T-helper 1 cell (primary cell): Measurements from ENCODE around the gene COX10.
"Not testable (repeated sequence)": the region's sequence is repeated elsewhere in the genome, so short reads cannot be mapped to it uniquely, and the experiment has no call there.

Source experiments
- DNase-seq, 5 donors: peaks; one replicate each; pipeline ENCODE4 v3.0.0-alpha.2; 2012 to 2020

Gene COX10

GRCh38 chr17:14123619-14124278 is 54.4 kb downstream of the COX10 start:
- DNase-seq: peak in 1 of 5 donors; percentile 21

- no peak for DNase-seq
Measured at GRCh38 chr17:14124854-14125253, 55.5 kb downstream of the COX10 start.

- DNase-seq: no peak
Measured at GRCh38 chr17:14125518-14126137, 56.3 kb downstream of the COX10 start.

GRCh38 chr17:14133104-14133503 is 63.8 kb downstream of the COX10 start:
- no peak for DNase-seq

- DNase-seq: no peak
Measured at GRCh38 chr17:14134456-14134855, 65.2 kb downstream of the COX10 start.

- no peak for DNase-seq
Measured at GRCh38 chr17:14135906-14136590, 66.7 kb downstream of the COX10 start.

- no peak for DNase-seq
Measured at GRCh38 chr17:14138649-14139048, 69.3 kb downstream of the COX10 start.

- no peak for DNase-seq
Measured at GRCh38 chr17:14143688-14144087, 74.4 kb downstream of the COX10 start.

GRCh38 chr17:14144508-14144907 is 75.2 kb downstream of the COX10 start:
- no peak for DNase-seq

GRCh38 chr17:14149751-14150150 is 80.4 kb downstream of the COX10 start:
- DNase-seq: no peak

- no peak for DNase-seq
Measured at GRCh38 chr17:14150619-14151018, 81.3 kb downstream of the COX10 start.

GRCh38 chr17:14152721-14153120 is 83.4 kb downstream of the COX10 start:
- no peak for DNase-seq

- DNase-seq: no peak
Measured at GRCh38 chr17:14153374-14153773, 84.1 kb downstream of the COX10 start.

GRCh38 chr17:14156689-14157088 is 87.4 kb downstream of the COX10 start:
- no peak for DNase-seq

- DNase-seq: no peak
Measured at GRCh38 chr17:14157822-14158221, 88.5 kb downstream of the COX10 start.

- DNase-seq: no peak
Measured at GRCh38 chr17:14158707-14159106, 89.4 kb downstream of the COX10 start.

GRCh38 chr17:14161419-14161818 is 92.1 kb downstream of the COX10 start:
- no peak for DNase-seq

GRCh38 chr17:14165616-14166015 is 96.3 kb downstream of the COX10 start:
- no peak for DNase-seq

- DNase-seq: not testable (repeated sequence)
Measured at GRCh38 chr17:14167831-14168230, 98.5 kb downstream of the COX10 start.

GRCh38 chr17:14168582-14168981 is 99.3 kb downstream of the COX10 start:
- no peak for DNase-seq

GRCh38 chr17:14169287-14169686 is 100.0 kb downstream of the COX10 start:
- no peak for DNase-seq

GRCh38 chr17:14169901-14170300 is 100.6 kb downstream of the COX10 start:
- DNase-seq: no peak

GRCh38 chr17:14176989-14177388 is 107.7 kb downstream of the COX10 start:
- DNase-seq: not testable (repeated sequence)

- not testable (repeated sequence) for DNase-seq
Measured at GRCh38 chr17:14177801-14178200, 108.5 kb downstream of the COX10 start.
